Liver (tissue), 9 donors: ENCODE measurements around the gene TSN. TPM values are rescaled to one million over a fixed set of nuclear protein-coding genes. Genes with fewer than 3 reads are reported as not detected.

ENCODE experiments used
- DNase-seq: peaks from one replicate; pipeline ENCODE4 v3.0.0-alpha.2; 2017; ENCODE audit warnings: low spot score
- H3K27ac ChIP-seq, 2 donors: one replicate each; pipeline ENCODE4 v1.7.0; 2013; ENCODE audit warnings: inconsistent platforms in 2 of 2, low read length in 2 of 2, control low read depth in 1 of 2, low read depth in 1 of 2, mild to moderate bottlenecking in 1 of 2
- H3K27me3 ChIP-seq, 4 donors: one replicate each; pipeline versions ENCODE4 v1.6.1 to v1.7.0; 2013; ENCODE audit warnings: low read length in 3 of 4, inconsistent platforms in 1 of 4, mild to moderate bottlenecking in 1 of 4, moderate library complexity in 1 of 4; ENCODE audit not compliant: control insufficient read depth in 4 of 4, insufficient read depth in 4 of 4
- H3K36me3 ChIP-seq, 4 donors: one replicate each; pipeline versions ENCODE4 v1.6.1 to v1.7.0; 2013; ENCODE audit warnings: low read length in 3 of 4, mild to moderate bottlenecking in 3 of 4, low read depth in 1 of 4, moderate library complexity in 1 of 4; ENCODE audit not compliant: control insufficient read depth in 4 of 4, insufficient read depth in 3 of 4
- H3K4me1 ChIP-seq, 4 donors: one replicate each; pipeline versions ENCODE4 v1.6.1 to v1.7.0; 2013; ENCODE audit warnings: low read length in 3 of 4, mild to moderate bottlenecking in 3 of 4, moderate library complexity in 1 of 4; ENCODE audit not compliant: control insufficient read depth in 4 of 4, insufficient read depth in 4 of 4
- H3K4me3 ChIP-seq, 3 donors: one replicate each; pipeline versions ENCODE4 v1.6.1 to v1.7.0; 2013; ENCODE audit warnings: low read length in 3 of 3, control low read depth in 1 of 3, low read depth in 1 of 3, mild to moderate bottlenecking in 1 of 3
- H3K9ac ChIP-seq, 2 donors: one replicate each; pipeline ENCODE4 v1.7.0; 2013; ENCODE audit warnings: low read length in 2 of 2, mild to moderate bottlenecking in 2 of 2, moderate library complexity in 2 of 2, control low read depth in 1 of 2, low read depth in 1 of 2
- H3K9me3 ChIP-seq, 4 donors: one replicate each; pipeline versions ENCODE4 v1.6.1 to v1.7.0; 2013; ENCODE audit warnings: low read length in 3 of 4; ENCODE audit not compliant: control insufficient read depth in 4 of 4
- ATF3 ChIP-seq: IDR thresholded peaks from 2 replicates; pipeline ENCODE4 v1.6.1; 2016; ENCODE audit warnings: antibody characterized with exemption
- CTCF ChIP-seq: fragments of 150-350 bp; IDR thresholded peaks from 2 replicates; pipeline ENCODE4 v1.5.1; 2017; ENCODE audit warnings: improper control_type of control experiment, low read depth, low read length; ENCODE audit not compliant: missing input control
- EGR1 ChIP-seq, 2 donors: IDR thresholded peaks; 2 replicates each; pipeline ENCODE4 v1.6.1; 2016 to 2018; ENCODE audit warnings: antibody characterized with exemption in 2 of 2, low read depth in 2 of 2
- FOXA1 ChIP-seq: IDR thresholded peaks from 2 replicates; pipeline ENCODE4 v1.6.1; 2016; ENCODE audit warnings: antibody characterized with exemption
- FOXA2 ChIP-seq: IDR thresholded peaks from 2 replicates; pipeline ENCODE4 v1.6.1; 2016; ENCODE audit warnings: antibody characterized with exemption
- GABPA ChIP-seq, 2 donors: IDR thresholded peaks in 1 of 2; conservative IDR thresholded peaks in 1 of 2; 2 replicates each; pipeline ENCODE4 v1.6.1; 2016; ENCODE audit warnings: antibody characterized with exemption in 2 of 2, mild to moderate bottlenecking in 1 of 2, moderate library complexity in 1 of 2
- HNF4A ChIP-seq, 2 donors: conservative IDR thresholded peaks; 2 replicates each; pipeline ENCODE4 v1.6.1; 2016; ENCODE audit warnings: antibody characterized with exemption in 2 of 2, mild to moderate bottlenecking in 2 of 2
- HNF4G ChIP-seq: IDR thresholded peaks from 2 replicates; pipeline ENCODE4 v1.6.1; 2016; ENCODE audit warnings: antibody characterized with exemption
- JUND ChIP-seq, 2 donors: IDR thresholded peaks; 2 replicates each; pipeline ENCODE4 v1.6.1; 2016; ENCODE audit warnings: antibody characterized with exemption in 2 of 2
- MAX ChIP-seq: IDR thresholded peaks from 2 replicates; pipeline ENCODE4 v1.6.1; 2016; ENCODE audit warnings: antibody characterized with exemption
- NR2F2 ChIP-seq: IDR thresholded peaks from 2 replicates; pipeline ENCODE4 v1.6.1; 2016; ENCODE audit warnings: antibody characterized with exemption
- RAD21 ChIP-seq, 2 donors: IDR thresholded peaks; 2 replicates each; pipeline ENCODE4 v1.6.1; 2016; ENCODE audit warnings: antibody characterized with exemption in 2 of 2, mild to moderate bottlenecking in 2 of 2
- REST ChIP-seq: IDR thresholded peaks from 2 replicates; pipeline ENCODE4 v1.6.1; 2016; ENCODE audit warnings: antibody characterized with exemption, mild to moderate bottlenecking
- RXRA ChIP-seq, 2 donors: IDR thresholded peaks; 2 replicates each; pipeline ENCODE4 v1.6.1; 2017 to 2018; ENCODE audit warnings: antibody characterized with exemption in 2 of 2, mild to moderate bottlenecking in 1 of 2
- SP1 ChIP-seq: IDR thresholded peaks from 2 replicates; pipeline ENCODE4 v1.6.1; 2018; ENCODE audit warnings: antibody characterized with exemption, mild to moderate bottlenecking
- TAF1 ChIP-seq: conservative IDR thresholded peaks from 2 replicates; pipeline ENCODE4 v1.6.1; 2016; ENCODE audit warnings: antibody characterized with exemption, mild to moderate bottlenecking
- YY1 ChIP-seq: IDR thresholded peaks from 2 replicates; pipeline ENCODE4 v1.6.1; 2016; ENCODE audit warnings: antibody characterized with exemption, mild to moderate bottlenecking
- ZBTB33 ChIP-seq: IDR thresholded peaks from 2 replicates; pipeline ENCODE4 v1.6.1; 2016; ENCODE audit warnings: antibody characterized with exemption
- WGBS: extraction: QIAGEN DNeasy Blood & Tissue Kit; methylation state at CpG from one replicate; pipeline ENCODE4 v1.1.7; 2013; 5-methylcytosine and 5-hydroxymethylcytosine counted together
- polyA plus RNA-seq, 2 donors: library from polyadenylated mRNA; stranded (reverse) in 1 of 2; unstranded in 1 of 2; fragments of 200-250 nt in 1 of 2; fragments of >200 nt in 1 of 2; fragmentation: Nextera tagmentation in 1 of 2; extraction: Ambion mirVana in 1 of 2; gene quantifications; one replicate each; pipeline versions ENCODE4 v1.2.1 to v1.2.3, GENCODE V29; 2013 to 2015
- total RNA-seq, 2 donors: library from RNA; depleted of rRNA; stranded (reverse); fragments of >200 nt; gene quantifications; one replicate each; pipeline ENCODE4 v1.2.3, GENCODE V29; 2014
- donor health status: healthy.
- donor health status: healthy.
- donor health status: healthy.
- donor health status: healthy.
- donor health status: healthy.

Gene TSN
- total and polyA plus RNA-seq, 4 donors, result 17.0 to 30.6 (median 17.7) TPM

GRCh38 chr2:121707920-121708361, 47.5 kb upstream of the TSN start:
- no peak for DNase-seq

More at GRCh38 chr2:121707920-121708361, 47.5 kb upstream of the TSN start:
- H3K9me3 ChIP-seq, result no peaks in the 10 kb centered on the region
- no peak overlapping the region for H3K27ac ChIP-seq
- H3K36me3 ChIP-seq, result no peaks in the 10 kb centered on the region
- no peaks in the 10 kb centered on the region for H3K27me3 ChIP-seq
- 82% methylated on average over 5 of the region's 5 CpGs for WGBS
- no peaks in the 10 kb centered on the region for H3K4me1 ChIP-seq
- no peak overlapping the region for H3K4me3 ChIP-seq
- TF ChIP-seq HNF4G (no peak), JUND (IDR thresholded peaks at IDR 0.05) (no peak), TAF1 (no peak), SP1 (no peak), HNF4A (conservative IDR thresholded peaks at IDR 0.05) (no peak), FOXA2 (no peak), RXRA (IDR thresholded peaks at IDR 0.05) (no peak), EGR1 (IDR thresholded peaks at IDR 0.05; ENCODE audit: low read depth in 2 of 2) (no peak), CTCF (no peak), NR2F2 (no peak), FOXA1 (no peak), ATF3 (no peak), ZBTB33 (no peak), RAD21 (IDR thresholded peaks at IDR 0.05) (no peak), GABPA (IDR thresholded peaks at IDR 0.05 in 1 of 2, conservative IDR thresholded peaks at IDR 0.05 in 1 of 2) (no peak), YY1 (no peak), MAX (no peak), REST (no peak)
- H3K9ac ChIP-seq, result no peak overlapping the region
